Measurements from ENCODE around the gene A2M. TPM values are rescaled to one million over a fixed set of nuclear protein-coding genes. Genes with fewer than 3 reads are reported as not detected.

The A2M gene
- polyA plus RNA-seq, 3 donors, result 41.6 to 325 (median 151) TPM

GRCh38 chr12:9124383-9125031, 8.8 kb upstream of the A2M start:
- H3K27ac ChIP-seq (ENCODE audit: low read depth, low read length), result no peak overlapping the region
- WGBS, 3 donors, result 88 to 93% (median 89%) methylated on average over 16 of the region's 16 CpGs

GRCh38 chr12:9123781-9124382, 8.2 kb upstream of the A2M start:
- 59 to 89% (median 65%) methylated on average over 14 of the region's 14 CpGs for WGBS, 3 donors
- H3K27ac ChIP-seq (ENCODE audit: low read depth, low read length), result no peak overlapping the region

- H3K27ac ChIP-seq (ENCODE audit: low read depth, low read length), result no peak overlapping the region
- 30 to 74% (median 62%) methylated on average over 3 of the region's 3 CpGs for WGBS, 3 donors
Observed at GRCh38 chr12:9122091-9122609, 6.4 kb upstream of the A2M start.

GRCh38 chr12:9120487-9121184, 4.9 kb upstream of the A2M start:
- H3K27ac ChIP-seq (ENCODE audit: low read depth, low read length), result no peak overlapping the region
- WGBS, 3 donors, result 81 to 93% (median 89%) methylated on average over 10 of the region's 10 CpGs

GRCh38 chr12:9118158-9118557, 2.4 kb upstream of the A2M start:
- H3K27ac ChIP-seq (ENCODE audit: low read depth, low read length), result no peak overlapping the region
- whole genome bisulfite sequencing, 3 donors, result 37 to 90% (median 39%) methylated on average over 3 of the region's 3 CpGs

- H3K27ac ChIP-seq (ENCODE audit: low read depth, low read length), result no peak overlapping the region
Observed at GRCh38 chr12:9114946-9115345, 773 bp downstream of the A2M start.

- no peak overlapping the region for H3K27ac ChIP-seq (ENCODE audit: low read depth, low read length)
- WGBS, 3 donors, result 38 to 78% (median 63%) methylated on average over 1 of the region's 1 CpG
Observed at GRCh38 chr12:9113987-9114309, 1.8 kb downstream of the A2M start.

GRCh38 chr12:9113296-9113986, 2.3 kb downstream of the A2M start:
- no peak overlapping the region for H3K27ac ChIP-seq (ENCODE audit: low read depth, low read length)
- 69 to 81% (median 75%) methylated on average over 7 of the region's 7 CpGs for WGBS, 3 donors

- no peak overlapping the region for H3K27ac ChIP-seq (ENCODE audit: low read depth, low read length)
- WGBS, 3 donors, result 79 to 90% (median 82%) methylated on average over 6 of the region's 6 CpGs
Observed at GRCh38 chr12:9112076-9112853, 3.5 kb downstream of the A2M start.

- H3K27ac ChIP-seq (ENCODE audit: low read depth, low read length), result no peak overlapping the region
Observed at GRCh38 chr12:9111525-9111924, 4.2 kb downstream of the A2M start.

GRCh38 chr12:9109737-9110491, 5.8 kb downstream of the A2M start:
- H3K27ac ChIP-seq (ENCODE audit: low read depth, low read length), result no peak overlapping the region
- 80 to 96% (median 90%) methylated on average over 3 of the region's 3 CpGs for WGBS, 3 donors

More at GRCh38 chr12:9111525-9111924, 4.2 kb downstream of the A2M start:
- 68 to 90% (median 76%) methylated on average over 1 of the region's 1 CpG for WGBS, 3 donors

GRCh38 chr12:9109213-9109522, 6.6 kb downstream of the A2M start:
- no peak overlapping the region for H3K27ac ChIP-seq (ENCODE audit: low read depth, low read length)
- WGBS, 3 donors, result 81 to 91% (median 82%) methylated on average over 1 of the region's 1 CpG

- WGBS, 3 donors, result 61 to 83% (median 72%) methylated on average over 5 of the region's 5 CpGs
- H3K27ac ChIP-seq (ENCODE audit: low read depth, low read length), result no peak overlapping the region
Observed at GRCh38 chr12:9108504-9109212, 7.1 kb downstream of the A2M start.

GRCh38 chr12:9107542-9107873, 8.2 kb downstream of the A2M start:
- 73 to 84% (median 77%) methylated on average over 3 of the region's 3 CpGs for WGBS, 3 donors
- no peak overlapping the region for H3K27ac ChIP-seq (ENCODE audit: low read depth, low read length)

- WGBS, 3 donors, result 81 to 91% (median 86%) methylated on average over 11 of the region's 11 CpGs
- no peak overlapping the region for H3K27ac ChIP-seq (ENCODE audit: low read depth, low read length)
Observed at GRCh38 chr12:9106610-9107541, 8.8 kb downstream of the A2M start.

- H3K27ac ChIP-seq (ENCODE audit: low read depth, low read length), result no peak overlapping the region
- 81 to 96% (median 91%) methylated on average over 1 of the region's 1 CpG for WGBS, 3 donors
Observed at GRCh38 chr12:9106067-9106466, 9.7 kb downstream of the A2M start.
